A549 (cell line): ENCODE measurements around the gene HSD3B2. TPM values are rescaled to one million over a fixed set of nuclear protein-coding genes. Genes with fewer than 3 reads are reported as not detected.
A peak's percentile ranks its signal among the peaks of the same experiment; 100 is the strongest.

Experiments used
- ATAC-seq, 2 experiments: fragments of 200-7000 bp in 1 of 2; fragments of >200 bp in 1 of 2; cut with Nextera tagmentation in 1 of 2; cut with Tn5 transposase in 1 of 2; 3 replicates each; pipeline versions ENCODE4 v1.8.0 to v1.9.1; 2018 to 2020; ENCODE audit warnings: mild to moderate bottlenecking in 1 of 2, moderate library complexity in 1 of 2
- CTCF ChIA-PET: fragments of 300-600 bp; sonication (Branson Sonifier 250); formaldehyde crosslinking; extraction: SDS; loops from one replicate; lab custom pipeline; 2021; ENCODE audit warnings: antibody characterized with exemption, inconsistent platforms; lab: Yijun Ruan, JAX
- POLR2A ChIA-PET: fragments of 350-600 bp; formaldehyde crosslinking; extraction: SDS; loops from one replicate; lab custom pipeline; 2021; ENCODE audit warnings: antibody characterized with exemption, inconsistent platforms; lab: Yijun Ruan, JAX
- DNase-seq, 2 experiments: peaks; one replicate each; pipeline versions ENCODE4 v3.0.0 to v3.0.0-alpha.2; 2011 to 2016; ENCODE audit warnings: low read depth in 1 of 2, low spot score in 1 of 2
- FAIRE-seq: peaks from 2 replicates; lab custom pipeline; 2011; peaks lifted over from hg19 to GRCh38; lab: Jason Lieb, UNC
- H3K27ac ChIP-seq, 2 experiments: fragments of >200 bp; sonication (Bioruptor Twin); formaldehyde crosslinking; 3 replicates each; pipeline ENCODE4 v1.5.1; 2016 to 2017
- H3K4me1 ChIP-seq: fragments of >200 bp; sonication (Bioruptor Twin); formaldehyde crosslinking; 3 replicates; pipeline ENCODE4 v1.6.1; 2016
- H3K4me2 ChIP-seq: fragments of >200 bp; sonication (Bioruptor Twin); formaldehyde crosslinking; 3 replicates; pipeline ENCODE4 v1.6.1; 2016
- H3K4me3 ChIP-seq: fragments of >200 bp; sonication (Bioruptor Twin); formaldehyde crosslinking; 3 replicates; pipeline ENCODE4 v1.5.1; 2016
- H3K9me3 ChIP-seq: fragments of >200 bp; sonication (Bioruptor Twin); formaldehyde crosslinking; 3 replicates; pipeline ENCODE4 v1.6.1; 2016
- CBX8 ChIP-seq: fragments of 200-600 bp; sonication (generic); IDR thresholded peaks from 2 replicates; pipeline ENCODE4 v1.6.1; 2016
- CEBPB ChIP-seq, 2 experiments: fragments of >200 bp in 1 of 2; sonication (Bioruptor Twin) in 1 of 2; formaldehyde crosslinking in 1 of 2; IDR thresholded peaks; 2 replicates each; pipeline ENCODE4 v1.6.1; 2012 to 2016
- EHF ChIP-seq: fragments of 250-450 bp; sonication (Bioruptor Pico); IDR thresholded peaks from 2 replicates; pipeline ENCODE4 v1.5.0; 2020; ENCODE audit warnings: mild to moderate bottlenecking
- FOSB ChIP-seq: fragments of 250-450 bp; sonication (Bioruptor Pico); IDR thresholded peaks from 2 replicates; pipeline ENCODE4 v1.5.0; 2020; ENCODE audit warnings: mild to moderate bottlenecking, moderate library complexity
- FOSL2 ChIP-seq, 2 experiments: fragments of 450-650 bp in 1 of 2; fragments of >200 bp in 1 of 2; sonication (Bioruptor Twin) in 1 of 2; formaldehyde crosslinking; IDR thresholded peaks; 2 replicates each; pipeline versions ENCODE4 v1.5.0 to v1.6.1; 2016 to 2020; ENCODE audit warnings: mild to moderate bottlenecking in 1 of 2, moderate library complexity in 1 of 2
- HOXB13 ChIP-seq: fragments of 250-450 bp; sonication (Bioruptor Pico); IDR thresholded peaks from 2 replicates; pipeline ENCODE4 v1.5.0; 2020; ENCODE audit warnings: low read depth, mild to moderate bottlenecking, moderate library complexity
- JUNB ChIP-seq: fragments of >200 bp; sonication (Bioruptor Twin); formaldehyde crosslinking; IDR thresholded peaks from 2 replicates; pipeline ENCODE4 v1.6.1; 2016
- KDM1A ChIP-seq: fragments of 200-600 bp; sonication (generic); IDR thresholded peaks from 2 replicates; pipeline ENCODE4 v1.6.1; 2016; ENCODE audit warnings: low read depth, mild to moderate bottlenecking
- NR3C1 ChIP-seq: fragments of >200 bp; sonication (Bioruptor Twin); formaldehyde crosslinking; IDR thresholded peaks from 3 replicates; pipeline ENCODE4 v1.6.1; 2017
- RAD21 ChIP-seq, 2 experiments: fragments of >200 bp in 1 of 2; sonication (Bioruptor Twin) in 1 of 2; formaldehyde crosslinking in 1 of 2; IDR thresholded peaks in 1 of 2; conservative IDR thresholded peaks in 1 of 2; 2 replicates in 1 of 2; 3 replicates in 1 of 2; pipeline ENCODE4 v1.6.1; 2012 to 2018; ENCODE audit warnings: inconsistent platforms in 1 of 2
- RCOR1 ChIP-seq: fragments of 150-350 bp; IDR thresholded peaks from 2 replicates; pipeline ENCODE4 v1.6.1; 2014; ENCODE audit warnings: antibody characterized with exemption, low read length, low read depth
- SREBF2 ChIP-seq: fragments of 450-650 bp; IDR thresholded peaks from 2 replicates; pipeline ENCODE4 v1.6.1; 2014; ENCODE audit warnings: mild to moderate bottlenecking, moderate library complexity
- TP53 ChIP-seq: fragments of 250-450 bp; sonication (Bioruptor Pico); IDR thresholded peaks from 2 replicates; pipeline ENCODE4 v1.5.0; 2021; ENCODE audit warnings: mild to moderate bottlenecking, moderate library complexity
- ZSCAN20 ChIP-seq: fragments of 250-450 bp; sonication (Bioruptor Pico); IDR thresholded peaks from 2 replicates; pipeline ENCODE4 v1.8.0; 2022; ENCODE audit warnings: mild to moderate bottlenecking, moderate library complexity
- WGBS: methylation state at CpG from one replicate; pipeline ENCODE4 v1.1.6; 2017; ENCODE audit errors: missing lambda C conversion rate; 5-methylcytosine and 5-hydroxymethylcytosine counted together
- polyA plus RNA-seq, 4 experiments: library from polyadenylated mRNA; depleted of rRNA in 3 of 4; stranded (reverse); fragments of >200 nt; fragmentation: RNase III in 1 of 4; extraction: RNeasy Plus Mini Kit Qiagen cat#74134 plus additional on column Dnase treatment in 1 of 4; gene quantifications; 2 replicates in 3 of 4; 3 replicates in 1 of 4; pipeline ENCODE4 v1.2.3, GENCODE V29; 2011 to 2017
- TF ChIP-seq, protein P1 (sequence below): IDR thresholded peaks from 2 replicates; pipeline ENCODE4 v1.6.1; 2012
- TF ChIP-seq, protein P2 (sequence below): fragments of >200 bp; sonication (Bioruptor Twin); formaldehyde crosslinking; IDR thresholded peaks from 2 replicates; pipeline ENCODE4 v1.6.1; 2016
- TF ChIP-seq, protein P3 (sequence below): fragments of 450-650 bp; IDR thresholded peaks from 2 replicates; pipeline ENCODE4 v1.6.1; 2014; ENCODE audit warnings: antibody characterized with exemption
- TF ChIP-seq, protein P4 (sequence below): fragments of >200 bp; sonication (Bioruptor Twin); formaldehyde crosslinking; IDR thresholded peaks from 3 replicates; pipeline ENCODE4 v1.5.1; 2016
- TF ChIP-seq, protein P5 (sequence below): fragments of 200-600 bp; sonication (generic); IDR thresholded peaks from 2 replicates; pipeline ENCODE4 v1.6.1; 2016; ENCODE audit warnings: antibody characterized with exemption, mild to moderate bottlenecking, moderate library complexity

Gene HSD3B2
- polyA plus RNA-seq, 2 of the 4 experiments (the other 2 are of a cell fraction) = not detected

DNA sequence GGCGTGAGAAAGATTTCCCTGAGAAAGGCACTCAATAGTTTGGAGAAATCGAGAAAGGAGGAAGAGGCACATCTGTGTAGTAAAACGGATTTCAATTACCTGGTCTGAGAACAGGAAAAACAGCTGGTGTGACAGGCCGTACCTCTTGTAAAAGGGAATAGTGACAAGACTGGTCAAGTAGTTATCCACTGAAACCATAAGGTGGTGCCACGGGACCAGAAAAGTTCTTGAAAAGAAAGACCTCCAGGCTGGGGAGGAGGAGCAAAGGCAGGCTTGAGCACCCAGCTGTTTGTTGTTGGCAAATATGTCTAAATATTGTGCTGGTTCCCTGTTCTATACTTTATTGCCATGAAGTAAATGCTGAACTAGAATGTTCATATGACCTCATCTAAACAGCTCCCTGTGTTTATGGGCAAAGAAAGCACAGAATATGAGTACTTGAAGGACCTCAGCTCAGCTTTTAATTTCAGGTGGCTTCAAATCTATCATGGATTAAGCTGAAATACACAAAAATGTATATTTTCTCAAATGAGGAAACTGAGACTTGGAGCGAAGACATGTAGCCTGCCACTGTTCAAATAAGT is 42.4 kb upstream of the HSD3B2 start:
- Histone ChIP-seq H3K27ac (peak overlapping the region; percentile 40 to 87; a peak in 4 of 6 replicates), H3K4me3 (no peak overlapping the region), H3K9me3 (no peaks in the 10 kb centered on the region), H3K4me1 (peaks cover 23% of the 10 kb centered on the region), H3K4me2 (peak overlapping the region; percentile 70; the same call in 1 of the 3 replicates)
- CTCF ChIA-PET = interaction anchor here (0.8 to 2.0 kb wide), 13 partner anchors 81 to 359 kb away, joined by 3 to 11 read pairs (median 4); no protein-coding TSS in a partner anchor
- peak; percentile 47 to 78; a peak in 3 of 6 replicates for ATAC-seq
- 34% methylated on average over 6 of the region's 6 CpGs for WGBS
- TF ChIP-seq, protein P1, sequence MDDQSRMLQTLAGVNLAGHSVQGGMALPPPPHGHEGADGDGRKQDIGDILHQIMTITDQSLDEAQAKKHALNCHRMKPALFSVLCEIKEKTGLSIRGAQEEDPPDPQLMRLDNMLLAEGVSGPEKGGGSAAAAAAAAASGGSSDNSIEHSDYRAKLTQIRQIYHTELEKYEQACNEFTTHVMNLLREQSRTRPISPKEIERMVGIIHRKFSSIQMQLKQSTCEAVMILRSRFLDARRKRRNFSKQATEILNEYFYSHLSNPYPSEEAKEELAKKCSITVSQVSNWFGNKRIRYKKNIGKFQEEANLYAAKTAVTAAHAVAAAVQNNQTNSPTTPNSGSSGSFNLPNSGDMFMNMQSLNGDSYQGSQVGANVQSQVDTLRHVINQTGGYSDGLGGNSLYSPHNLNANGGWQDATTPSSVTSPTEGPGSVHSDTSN = no peak
- TF ChIP-seq, protein P2, sequence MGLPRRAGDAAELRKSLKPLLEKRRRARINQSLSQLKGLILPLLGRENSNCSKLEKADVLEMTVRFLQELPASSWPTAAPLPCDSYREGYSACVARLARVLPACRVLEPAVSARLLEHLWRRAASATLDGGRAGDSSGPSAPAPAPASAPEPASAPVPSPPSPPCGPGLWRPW = no peak
- TF ChIP-seq, protein P3, sequence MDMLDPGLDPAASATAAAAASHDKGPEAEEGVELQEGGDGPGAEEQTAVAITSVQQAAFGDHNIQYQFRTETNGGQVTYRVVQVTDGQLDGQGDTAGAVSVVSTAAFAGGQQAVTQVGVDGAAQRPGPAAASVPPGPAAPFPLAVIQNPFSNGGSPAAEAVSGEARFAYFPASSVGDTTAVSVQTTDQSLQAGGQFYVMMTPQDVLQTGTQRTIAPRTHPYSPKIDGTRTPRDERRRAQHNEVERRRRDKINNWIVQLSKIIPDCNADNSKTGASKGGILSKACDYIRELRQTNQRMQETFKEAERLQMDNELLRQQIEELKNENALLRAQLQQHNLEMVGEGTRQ = no peak
- peak; percentile 49 to 54; a peak in 4 of 5 replicates for TF ChIP-seq RAD21 (conservative IDR thresholded peaks at IDR 0.05 in 1 of 2, IDR thresholded peaks at IDR 0.05 in 1 of 2)
- TF ChIP-seq NR3C1 = no peak
- TF ChIP-seq, protein P4, sequence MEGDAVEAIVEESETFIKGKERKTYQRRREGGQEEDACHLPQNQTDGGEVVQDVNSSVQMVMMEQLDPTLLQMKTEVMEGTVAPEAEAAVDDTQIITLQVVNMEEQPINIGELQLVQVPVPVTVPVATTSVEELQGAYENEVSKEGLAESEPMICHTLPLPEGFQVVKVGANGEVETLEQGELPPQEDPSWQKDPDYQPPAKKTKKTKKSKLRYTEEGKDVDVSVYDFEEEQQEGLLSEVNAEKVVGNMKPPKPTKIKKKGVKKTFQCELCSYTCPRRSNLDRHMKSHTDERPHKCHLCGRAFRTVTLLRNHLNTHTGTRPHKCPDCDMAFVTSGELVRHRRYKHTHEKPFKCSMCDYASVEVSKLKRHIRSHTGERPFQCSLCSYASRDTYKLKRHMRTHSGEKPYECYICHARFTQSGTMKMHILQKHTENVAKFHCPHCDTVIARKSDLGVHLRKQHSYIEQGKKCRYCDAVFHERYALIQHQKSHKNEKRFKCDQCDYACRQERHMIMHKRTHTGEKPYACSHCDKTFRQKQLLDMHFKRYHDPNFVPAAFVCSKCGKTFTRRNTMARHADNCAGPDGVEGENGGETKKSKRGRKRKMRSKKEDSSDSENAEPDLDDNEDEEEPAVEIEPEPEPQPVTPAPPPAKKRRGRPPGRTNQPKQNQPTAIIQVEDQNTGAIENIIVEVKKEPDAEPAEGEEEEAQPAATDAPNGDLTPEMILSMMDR = peak; percentile 31; the same call in 2 of the 3 replicates
- DNase-seq = peak; percentile 46 to 51
- no peak for FAIRE-seq
- POLR2A ChIA-PET = interaction anchor here (1.2 kb wide), 1 partner anchor 232 kb away, joined by 3 read pairs; the partner anchor contains the start of gene WARS2

DNA sequence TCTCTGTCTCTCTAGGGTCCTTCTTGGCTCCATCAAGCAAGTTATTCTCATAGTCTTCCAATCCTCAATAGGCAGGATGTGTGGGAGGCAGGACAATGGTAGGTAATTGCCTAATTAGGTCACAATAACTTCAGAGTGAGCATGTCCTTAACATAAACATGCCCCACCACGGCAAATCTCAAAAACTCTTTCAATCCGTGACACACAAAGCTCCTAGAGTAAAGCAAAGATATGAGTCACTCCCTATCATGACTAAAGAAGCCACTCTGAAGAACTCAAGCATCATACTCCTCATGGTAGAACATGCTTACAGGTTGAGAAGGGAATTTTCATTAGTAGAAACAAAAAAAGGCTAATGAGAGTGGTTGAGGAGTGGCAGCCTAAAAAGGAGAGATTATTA is 41.5 kb upstream of the HSD3B2 start:
- ChIA-PET POLR2A (no interaction called here), CTCF (interaction anchor here (0.5 to 2.0 kb wide), 8 partner anchors 61 to 301 kb away, joined by 3 to 11 read pairs (median 4); no protein-coding TSS in a partner anchor)
- peak overlapping the region; percentile 69 to 87 for H3K27ac ChIP-seq
- 0% methylated on average over 2 of the region's 2 CpGs for WGBS
- FAIRE-seq (no peak), ATAC-seq (peak; percentile 81 to 84), DNase-seq (peak; percentile 24 to 29)
- peak overlapping the region; percentile 70 for H3K4me2 ChIP-seq
- no peaks in the 10 kb centered on the region for H3K9me3 ChIP-seq
- no peak overlapping the region for H3K4me3 ChIP-seq
- peaks cover 23% of the 10 kb centered on the region for H3K4me1 ChIP-seq
- TF ChIP-seq FOSB (CRISPR knock-in tag) (no peak), FOSL2 (IDR thresholded peaks at IDR 0.05) (0 out of 2 replicates have a peak, but pooled peaks have one; percentile 9), FOSL2 (CRISPR knock-in tag; IDR thresholded peaks at IDR 0.05) (peak; percentile 52), CBX8 (no peak), CEBPB (IDR thresholded peaks at IDR 0.05) (no peak)

DNA sequence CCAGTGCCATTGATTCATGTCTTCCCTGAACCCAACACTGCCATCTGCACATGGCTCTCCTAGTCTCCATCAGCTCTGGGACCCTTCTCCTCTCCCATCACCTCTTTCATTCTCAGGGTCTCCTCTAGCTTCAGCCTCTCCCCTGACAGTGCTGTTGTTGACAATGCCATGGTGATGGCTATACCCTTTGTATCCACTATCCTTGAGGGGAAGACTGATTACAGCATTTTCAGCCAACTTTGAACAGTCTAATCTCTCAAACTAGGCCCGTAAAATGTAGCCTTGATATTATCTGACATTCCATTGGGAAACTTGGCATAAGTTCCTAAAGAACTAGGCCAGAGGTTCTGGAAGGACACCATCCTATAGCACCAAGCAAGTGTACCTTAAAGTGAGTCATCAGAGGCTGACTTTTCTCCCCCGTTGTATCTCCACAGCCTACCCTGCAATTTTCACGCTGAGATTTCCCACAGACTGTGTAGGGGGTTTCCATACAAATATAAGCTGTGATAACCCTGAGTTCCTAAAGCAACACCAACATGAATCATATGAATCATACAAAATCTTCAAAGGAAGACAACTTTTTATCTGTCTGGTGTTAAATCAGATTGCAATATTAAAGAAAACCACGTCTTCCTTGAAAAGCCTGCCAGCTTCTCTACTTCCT is 40.6 kb upstream of the HSD3B2 start:
- peaks cover 23% of the 10 kb centered on the region for H3K4me1 ChIP-seq
- no peaks in the 10 kb centered on the region for H3K9me3 ChIP-seq
- ATAC-seq (peak; percentile 71 to 84), DNase-seq (peak; percentile 22 to 52), FAIRE-seq (no peak)
- 0% methylated on average over 4 of the region's 4 CpGs for WGBS
- POLR2A ChIA-PET = no interaction called here
- CTCF ChIA-PET = interaction anchor here (0.8 to 2.0 kb wide), 6 partner anchors 99 to 301 kb away, joined by 3 to 11 read pairs (median 4); no protein-coding TSS in a partner anchor
- peak overlapping the region; percentile 69 to 87 for H3K27ac ChIP-seq
- H3K4me2 ChIP-seq = peak overlapping the region; percentile 70
- H3K4me3 ChIP-seq = no peak overlapping the region
- TF ChIP-seq, protein P5, sequence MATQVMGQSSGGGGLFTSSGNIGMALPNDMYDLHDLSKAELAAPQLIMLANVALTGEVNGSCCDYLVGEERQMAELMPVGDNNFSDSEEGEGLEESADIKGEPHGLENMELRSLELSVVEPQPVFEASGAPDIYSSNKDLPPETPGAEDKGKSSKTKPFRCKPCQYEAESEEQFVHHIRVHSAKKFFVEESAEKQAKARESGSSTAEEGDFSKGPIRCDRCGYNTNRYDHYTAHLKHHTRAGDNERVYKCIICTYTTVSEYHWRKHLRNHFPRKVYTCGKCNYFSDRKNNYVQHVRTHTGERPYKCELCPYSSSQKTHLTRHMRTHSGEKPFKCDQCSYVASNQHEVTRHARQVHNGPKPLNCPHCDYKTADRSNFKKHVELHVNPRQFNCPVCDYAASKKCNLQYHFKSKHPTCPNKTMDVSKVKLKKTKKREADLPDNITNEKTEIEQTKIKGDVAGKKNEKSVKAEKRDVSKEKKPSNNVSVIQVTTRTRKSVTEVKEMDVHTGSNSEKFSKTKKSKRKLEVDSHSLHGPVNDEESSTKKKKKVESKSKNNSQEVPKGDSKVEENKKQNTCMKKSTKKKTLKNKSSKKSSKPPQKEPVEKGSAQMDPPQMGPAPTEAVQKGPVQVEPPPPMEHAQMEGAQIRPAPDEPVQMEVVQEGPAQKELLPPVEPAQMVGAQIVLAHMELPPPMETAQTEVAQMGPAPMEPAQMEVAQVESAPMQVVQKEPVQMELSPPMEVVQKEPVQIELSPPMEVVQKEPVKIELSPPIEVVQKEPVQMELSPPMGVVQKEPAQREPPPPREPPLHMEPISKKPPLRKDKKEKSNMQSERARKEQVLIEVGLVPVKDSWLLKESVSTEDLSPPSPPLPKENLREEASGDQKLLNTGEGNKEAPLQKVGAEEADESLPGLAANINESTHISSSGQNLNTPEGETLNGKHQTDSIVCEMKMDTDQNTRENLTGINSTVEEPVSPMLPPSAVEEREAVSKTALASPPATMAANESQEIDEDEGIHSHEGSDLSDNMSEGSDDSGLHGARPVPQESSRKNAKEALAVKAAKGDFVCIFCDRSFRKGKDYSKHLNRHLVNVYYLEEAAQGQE = no peak
- TF ChIP-seq TP53 (CRISPR knock-in tag) (no peak), ZSCAN20 (CRISPR knock-in tag) (no peak), SREBF2 (no peak), EHF (CRISPR knock-in tag) (no peak), HOXB13 (CRISPR knock-in tag) (no peak), KDM1A (no peak), JUNB (peak; percentile 83), RCOR1 (no peak)
- TF ChIP-seq, protein P4 = no peak
